CD4-positive, alpha-beta T cell treated with Interleukin-15 for 1 hour (primary cell): Measurements from ENCODE around the gene GABRG3.
"Not testable (repeated sequence)": the region's sequence is repeated elsewhere in the genome, so short reads cannot be mapped to it uniquely, and the experiment has no call there.

Experiments used
- DNase-seq: peaks from one replicate; pipeline ENCODE4 v3.0.0-alpha.2; 2020

The GABRG3 gene

GRCh38 chr15:27003003-27003402 is 32.0 kb downstream of the GABRG3 start:
- DNase-seq = not testable (repeated sequence)

- not testable (repeated sequence) for DNase-seq
Measured at GRCh38 chr15:27004226-27004625, 33.2 kb downstream of the GABRG3 start.

GRCh38 chr15:27017168-27017809 is 46.3 kb downstream of the GABRG3 start:
- no peak for DNase-seq

GRCh38 chr15:27019687-27020086 is 48.7 kb downstream of the GABRG3 start:
- no peak for DNase-seq

GRCh38 chr15:27025481-27025966 is 54.5 kb downstream of the GABRG3 start:
- DNase-seq = no peak

GRCh38 chr15:27027229-27027628 is 56.2 kb downstream of the GABRG3 start:
- no peak for DNase-seq

- no peak for DNase-seq
Measured at GRCh38 chr15:27028858-27029477, 58.0 kb downstream of the GABRG3 start.

GRCh38 chr15:27036210-27036609 is 65.2 kb downstream of the GABRG3 start:
- no peak for DNase-seq

- DNase-seq = no peak
Measured at GRCh38 chr15:27037501-27037900, 66.5 kb downstream of the GABRG3 start.

- DNase-seq = no peak
Measured at GRCh38 chr15:27039152-27039551, 68.2 kb downstream of the GABRG3 start.

GRCh38 chr15:27042230-27042629 is 71.2 kb downstream of the GABRG3 start:
- no peak for DNase-seq

- DNase-seq = no peak
Measured at GRCh38 chr15:27042646-27043045, 71.7 kb downstream of the GABRG3 start.

- no peak for DNase-seq
Measured at GRCh38 chr15:27043770-27044169, 72.8 kb downstream of the GABRG3 start.

GRCh38 chr15:27045796-27046195 is 74.8 kb downstream of the GABRG3 start:
- DNase-seq = no peak

GRCh38 chr15:27046880-27047279 is 75.9 kb downstream of the GABRG3 start:
- DNase-seq = no peak

- no peak for DNase-seq
Measured at GRCh38 chr15:27050163-27050562, 79.2 kb downstream of the GABRG3 start.

GRCh38 chr15:27054426-27054825 is 83.4 kb downstream of the GABRG3 start:
- no peak for DNase-seq

GRCh38 chr15:27057904-27058645 is 87.1 kb downstream of the GABRG3 start:
- DNase-seq = no peak

- no peak for DNase-seq
Measured at GRCh38 chr15:27058939-27059338, 88.0 kb downstream of the GABRG3 start.

GRCh38 chr15:27059610-27060202 is 88.7 kb downstream of the GABRG3 start:
- no peak for DNase-seq

- no peak for DNase-seq
Measured at GRCh38 chr15:27061739-27062138, 90.8 kb downstream of the GABRG3 start.

- no peak for DNase-seq
Measured at GRCh38 chr15:27062951-27063350, 92.0 kb downstream of the GABRG3 start.

GRCh38 chr15:27064080-27064479 is 93.1 kb downstream of the GABRG3 start:
- DNase-seq = no peak

GRCh38 chr15:27065151-27065550 is 94.2 kb downstream of the GABRG3 start:
- no peak for DNase-seq
